NCI-H460 (cell line): ENCODE data around the gene CCDC92. TPM values are rescaled to one million over a fixed set of nuclear protein-coding genes. Genes with fewer than 3 reads are reported as not detected.
"Not testable (repeated sequence)": the region's sequence is repeated elsewhere in the genome, so short reads cannot be mapped to it uniquely, and the experiment has no call there.

Experiments
- DNase-seq: peaks from one replicate; pipeline ENCODE4 v3.0.0-alpha.2; 2016; ENCODE audit warnings: low read depth; ENCODE audit errors: extremely low read depth
- total RNA-seq: library from RNA; depleted of rRNA; stranded (reverse); fragments of >200 nt; shearing (Covaris generic); gene quantifications from 2 replicates; pipeline ENCODE4 v1.2.3, GENCODE V29; 2014

The CCDC92 gene
- total RNA-seq, 1 experiment from 2014 or later = 10.2 TPM

GRCh38 chr12:123950476-123951349 is 21.9 kb downstream of the CCDC92 start:
- no peak for DNase-seq

GRCh38 chr12:123949770-123950165 is 22.9 kb downstream of the CCDC92 start:
- no peak for DNase-seq

- no peak for DNase-seq
These were observed 23.5 kb downstream of the CCDC92 start for GRCh38 chr12:123948796-123949769.

- DNase-seq = no peak
These were observed 24.2 kb downstream of the CCDC92 start for GRCh38 chr12:123948401-123948795.

GRCh38 chr12:123947531-123947930 is 25.1 kb downstream of the CCDC92 start:
- not testable (repeated sequence) for DNase-seq

- not testable (repeated sequence) for DNase-seq
These were observed 25.8 kb downstream of the CCDC92 start for GRCh38 chr12:123946516-123947505.

- no peak for DNase-seq
These were observed 26.5 kb downstream of the CCDC92 start for GRCh38 chr12:123946152-123946515.

GRCh38 chr12:123945287-123946151 is 27.1 kb downstream of the CCDC92 start:
- no peak for DNase-seq

GRCh38 chr12:123944696-123945095 is 27.9 kb downstream of the CCDC92 start:
- no peak for DNase-seq

GRCh38 chr12:123943816-123944215 is 28.8 kb downstream of the CCDC92 start:
- no peak for DNase-seq

- no peak for DNase-seq
These were observed 29.6 kb downstream of the CCDC92 start for GRCh38 chr12:123942911-123943648.

GRCh38 chr12:123942238-123942653 is 30.4 kb downstream of the CCDC92 start:
- no peak for DNase-seq

- no peak for DNase-seq
These were observed 30.9 kb downstream of the CCDC92 start for GRCh38 chr12:123941624-123942237.

GRCh38 chr12:123941000-123941399 is 31.6 kb downstream of the CCDC92 start:
- DNase-seq = no peak

GRCh38 chr12:123940627-123940966 is 32.0 kb downstream of the CCDC92 start:
- no peak for DNase-seq

GRCh38 chr12:123939716-123940626 is 32.7 kb downstream of the CCDC92 start:
- DNase-seq = no peak
